HEK293 (cell line): Measurements from ENCODE around the gene STX5.

Experiments used
- BCL11A ChIP-seq: fragments of 450-650 bp; formaldehyde crosslinking; IDR thresholded peaks from 2 replicates; pipeline ENCODE4 v1.5.1; 2016; ENCODE audit warnings: low read depth, missing biosample characterization, missing genetic modification characterization
- GLIS1 ChIP-seq: fragments of 450-650 bp; formaldehyde crosslinking; IDR thresholded peaks from 2 replicates; pipeline ENCODE4 v1.5.1; 2016; ENCODE audit warnings: missing biosample characterization, missing genetic modification characterization
- KLF17 ChIP-seq: fragments of 450-650 bp; formaldehyde crosslinking; IDR thresholded peaks from 2 replicates; pipeline ENCODE4 v1.5.1; 2016; ENCODE audit warnings: missing biosample characterization, missing genetic modification characterization
- KLF7 ChIP-seq: fragments of 450-650 bp; formaldehyde crosslinking; IDR thresholded peaks from 2 replicates; pipeline ENCODE4 v1.5.1; 2016; ENCODE audit warnings: missing biosample characterization, missing genetic modification characterization, borderline replicate concordance
- KLF8 ChIP-seq: fragments of 450-650 bp; formaldehyde crosslinking; IDR thresholded peaks from 2 replicates; pipeline ENCODE4 v1.5.1; 2016; ENCODE audit warnings: missing biosample characterization, missing genetic modification characterization
- OSR2 ChIP-seq: fragments of 450-650 bp; formaldehyde crosslinking; IDR thresholded peaks from 2 replicates; pipeline ENCODE4 v1.5.1; 2016; ENCODE audit warnings: missing biosample characterization, missing genetic modification characterization
- PATZ1 ChIP-seq: fragments of 450-650 bp; formaldehyde crosslinking; IDR thresholded peaks from 2 replicates; pipeline ENCODE4 v1.5.1; 2016; ENCODE audit warnings: missing biosample characterization, missing genetic modification characterization
- TSHZ1 ChIP-seq: fragments of 450-650 bp; formaldehyde crosslinking; IDR thresholded peaks from 2 replicates; pipeline ENCODE4 v1.5.1; 2016; ENCODE audit warnings: missing biosample characterization, missing genetic modification characterization, borderline replicate concordance
- YY2 ChIP-seq: fragments of 450-650 bp; formaldehyde crosslinking; IDR thresholded peaks from 2 replicates; pipeline ENCODE4 v1.5.1; 2016; ENCODE audit warnings: missing biosample characterization, missing genetic modification characterization
- ZFHX2 ChIP-seq: fragments of 450-650 bp; formaldehyde crosslinking; conservative IDR thresholded peaks from 2 replicates; pipeline ENCODE4 v1.5.1; 2016; ENCODE audit warnings: missing biosample characterization, missing genetic modification characterization
- ZNF112 ChIP-seq: fragments of 450-650 bp; formaldehyde crosslinking; IDR thresholded peaks from 2 replicates; pipeline ENCODE4 v1.5.0; 2017; ENCODE audit warnings: missing biosample characterization, missing genetic modification characterization
- ZNF121 ChIP-seq: fragments of 450-650 bp; formaldehyde crosslinking; IDR thresholded peaks from 2 replicates; pipeline ENCODE4 v1.5.1; 2016; ENCODE audit warnings: missing biosample characterization, missing genetic modification characterization
- ZNF132 ChIP-seq: fragments of 450-650 bp; formaldehyde crosslinking; IDR thresholded peaks from 2 replicates; pipeline ENCODE4 v1.5.1; 2017; ENCODE audit warnings: missing biosample characterization, missing genetic modification characterization, borderline replicate concordance
- ZNF157 ChIP-seq: fragments of 450-650 bp; formaldehyde crosslinking; IDR thresholded peaks from 2 replicates; pipeline ENCODE4 v1.5.1; 2016; ENCODE audit warnings: missing biosample characterization, missing genetic modification characterization
- ZNF175 ChIP-seq: fragments of 450-650 bp; formaldehyde crosslinking; IDR thresholded peaks from 2 replicates; pipeline ENCODE4 v1.5.1; 2016; ENCODE audit warnings: missing biosample characterization, missing genetic modification characterization
- ZNF266 ChIP-seq: fragments of 450-650 bp; formaldehyde crosslinking; IDR thresholded peaks from 2 replicates; pipeline ENCODE4 v1.5.1; 2016; ENCODE audit warnings: missing biosample characterization, missing genetic modification characterization, low read depth
- ZNF311 ChIP-seq: fragments of 450-650 bp; formaldehyde crosslinking; IDR thresholded peaks from 2 replicates; pipeline ENCODE4 v1.5.1; 2017; ENCODE audit warnings: missing biosample characterization, missing genetic modification characterization, borderline replicate concordance
- ZNF416 ChIP-seq: fragments of 450-650 bp; formaldehyde crosslinking; IDR thresholded peaks from 2 replicates; pipeline ENCODE4 v1.5.1; 2016; ENCODE audit warnings: missing biosample characterization, missing genetic modification characterization
- ZNF423 ChIP-seq: fragments of 450-650 bp; formaldehyde crosslinking; IDR thresholded peaks from 2 replicates; pipeline ENCODE4 v1.5.1; 2016; ENCODE audit warnings: missing biosample characterization, missing genetic modification characterization
- ZNF501 ChIP-seq: fragments of 450-650 bp; formaldehyde crosslinking; IDR thresholded peaks from 2 replicates; pipeline ENCODE4 v1.5.1; 2016; ENCODE audit warnings: missing biosample characterization, missing genetic modification characterization
- ZNF514 ChIP-seq: fragments of 450-650 bp; formaldehyde crosslinking; IDR thresholded peaks from 2 replicates; pipeline ENCODE4 v1.5.1; 2016; ENCODE audit warnings: missing biosample characterization, missing genetic modification characterization
- ZNF585B ChIP-seq: fragments of 450-650 bp; formaldehyde crosslinking; IDR thresholded peaks from 2 replicates; pipeline ENCODE4 v1.5.1; 2016; ENCODE audit warnings: missing biosample characterization, missing genetic modification characterization
- ZNF621 ChIP-seq: fragments of 450-650 bp; formaldehyde crosslinking; IDR thresholded peaks from 2 replicates; pipeline ENCODE4 v1.5.1; 2017; ENCODE audit warnings: missing biosample characterization, missing genetic modification characterization
- ZNF639 ChIP-seq: fragments of 450-650 bp; formaldehyde crosslinking; IDR thresholded peaks from 2 replicates; pipeline ENCODE4 v1.5.1; 2016; ENCODE audit warnings: missing biosample characterization, missing genetic modification characterization
- ZNF747 ChIP-seq: fragments of 450-650 bp; formaldehyde crosslinking; IDR thresholded peaks from 2 replicates; pipeline ENCODE4 v1.5.1; 2016; ENCODE audit warnings: missing biosample characterization, missing genetic modification characterization
- TF ChIP-seq, protein P1 (sequence below): fragments of 450-650 bp; formaldehyde crosslinking; IDR thresholded peaks from 2 replicates; pipeline ENCODE4 v1.5.1; 2016; ENCODE audit warnings: missing biosample characterization, missing genetic modification characterization
- TF ChIP-seq, protein P2 (sequence below): fragments of 450-650 bp; formaldehyde crosslinking; IDR thresholded peaks from 2 replicates; pipeline ENCODE4 v1.5.1; 2016; ENCODE audit warnings: missing biosample characterization, missing genetic modification characterization
- TF ChIP-seq, protein P3 (sequence below): fragments of 450-650 bp; formaldehyde crosslinking; IDR thresholded peaks from 2 replicates; pipeline ENCODE4 v1.5.1; 2017; ENCODE audit warnings: missing biosample characterization, missing genetic modification characterization

The STX5 gene

GRCh38 chr11:62842171-62842741 is 10.4 kb upstream of the STX5 start (continued):
- TF ChIP-seq KLF7 (tag by site-specific recombination) (no peak), ZNF112 (tag by site-specific recombination) (no peak), ZNF132 (no peak), ZNF501 (tag by site-specific recombination) (no peak), ZNF423 (tag by site-specific recombination) (no peak), BCL11A (tag by site-specific recombination) (no peak), ZNF514 (tag by site-specific recombination) (no peak), ZNF621 (no peak), PATZ1 (tag by site-specific recombination) (peak; percentile 52; the same call in 1 of the 2 replicates), OSR2 (tag by site-specific recombination) (no peak), GLIS1 (0 out of 2 replicates have a peak, but pooled peaks have one; percentile 62), ZNF311 (tag by site-specific recombination) (no peak), ZFHX2 (tag by site-specific recombination) (peak; percentile 58), ZNF416 (tag by site-specific recombination) (no peak), ZNF585B (tag by site-specific recombination) (no peak), ZNF157 (tag by site-specific recombination) (no peak), ZNF121 (tag by site-specific recombination) (no peak), TSHZ1 (tag by site-specific recombination) (no peak), YY2 (tag by site-specific recombination) (no peak), ZNF175 (tag by site-specific recombination) (no peak), KLF8 (no peak), ZNF266 (tag by site-specific recombination) (no peak), ZNF639 (tag by site-specific recombination) (no peak), KLF17 (tag by site-specific recombination) (no peak), ZNF747 (tag by site-specific recombination) (no peak)
- TF ChIP-seq, protein P1, sequence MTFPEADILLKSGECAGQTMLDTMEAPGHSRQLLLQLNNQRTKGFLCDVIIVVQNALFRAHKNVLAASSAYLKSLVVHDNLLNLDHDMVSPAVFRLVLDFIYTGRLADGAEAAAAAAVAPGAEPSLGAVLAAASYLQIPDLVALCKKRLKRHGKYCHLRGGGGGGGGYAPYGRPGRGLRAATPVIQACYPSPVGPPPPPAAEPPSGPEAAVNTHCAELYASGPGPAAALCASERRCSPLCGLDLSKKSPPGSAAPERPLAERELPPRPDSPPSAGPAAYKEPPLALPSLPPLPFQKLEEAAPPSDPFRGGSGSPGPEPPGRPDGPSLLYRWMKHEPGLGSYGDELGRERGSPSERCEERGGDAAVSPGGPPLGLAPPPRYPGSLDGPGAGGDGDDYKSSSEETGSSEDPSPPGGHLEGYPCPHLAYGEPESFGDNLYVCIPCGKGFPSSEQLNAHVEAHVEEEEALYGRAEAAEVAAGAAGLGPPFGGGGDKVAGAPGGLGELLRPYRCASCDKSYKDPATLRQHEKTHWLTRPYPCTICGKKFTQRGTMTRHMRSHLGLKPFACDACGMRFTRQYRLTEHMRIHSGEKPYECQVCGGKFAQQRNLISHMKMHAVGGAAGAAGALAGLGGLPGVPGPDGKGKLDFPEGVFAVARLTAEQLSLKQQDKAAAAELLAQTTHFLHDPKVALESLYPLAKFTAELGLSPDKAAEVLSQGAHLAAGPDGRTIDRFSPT (tag by site-specific recombination) = no peak
- TF ChIP-seq, protein P2, sequence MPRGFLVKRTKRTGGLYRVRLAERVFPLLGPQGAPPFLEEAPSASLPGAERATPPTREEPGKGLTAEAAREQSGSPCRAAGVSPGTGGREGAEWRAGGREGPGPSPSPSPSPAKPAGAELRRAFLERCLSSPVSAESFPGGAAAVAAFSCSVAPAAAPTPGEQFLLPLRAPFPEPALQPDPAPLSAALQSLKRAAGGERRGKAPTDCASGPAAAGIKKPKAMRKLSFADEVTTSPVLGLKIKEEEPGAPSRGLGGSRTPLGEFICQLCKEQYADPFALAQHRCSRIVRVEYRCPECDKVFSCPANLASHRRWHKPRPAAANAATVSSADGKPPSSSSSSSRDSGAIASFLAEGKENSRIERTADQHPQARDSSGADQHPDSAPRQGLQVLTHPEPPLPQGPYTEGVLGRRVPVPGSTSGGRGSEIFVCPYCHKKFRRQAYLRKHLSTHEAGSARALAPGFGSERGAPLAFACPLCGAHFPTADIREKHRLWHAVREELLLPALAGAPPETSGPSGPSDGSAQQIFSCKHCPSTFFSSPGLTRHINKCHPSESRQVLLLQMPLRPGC = no peak
- TF ChIP-seq, protein P3, sequence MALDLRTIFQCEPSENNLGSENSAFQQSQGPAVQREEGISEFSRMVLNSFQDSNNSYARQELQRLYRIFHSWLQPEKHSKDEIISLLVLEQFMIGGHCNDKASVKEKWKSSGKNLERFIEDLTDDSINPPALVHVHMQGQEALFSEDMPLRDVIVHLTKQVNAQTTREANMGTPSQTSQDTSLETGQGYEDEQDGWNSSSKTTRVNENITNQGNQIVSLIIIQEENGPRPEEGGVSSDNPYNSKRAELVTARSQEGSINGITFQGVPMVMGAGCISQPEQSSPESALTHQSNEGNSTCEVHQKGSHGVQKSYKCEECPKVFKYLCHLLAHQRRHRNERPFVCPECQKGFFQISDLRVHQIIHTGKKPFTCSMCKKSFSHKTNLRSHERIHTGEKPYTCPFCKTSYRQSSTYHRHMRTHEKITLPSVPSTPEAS (tag by site-specific recombination) = no peak
